PC-3 (cell line): ENCODE results near the gene OXNAD1.

Source experiments
- CTCF ChIP-seq: fragments of 300-600 bp; sonication (generic); conservative IDR thresholded peaks from 2 replicates; pipeline ENCODE4 v1.5.1; 2017; ENCODE audit warnings: antibody characterized with exemption, low read depth, mild to moderate bottlenecking, low read length
- EZH2 ChIP-seq: fragments of 300-600 bp; sonication (generic); IDR thresholded peaks from one replicate; pipeline ENCODE4 v1.6.1; 2017; ENCODE audit warnings: antibody characterized with exemption, mild to moderate bottlenecking, low read length; ENCODE audit not compliant: unreplicated experiment
- EZH2phosphoT487 ChIP-seq: fragments of 300-600 bp; sonication (generic); IDR thresholded peaks from 2 replicates; pipeline ENCODE4 v1.6.1; 2018; ENCODE audit warnings: mild to moderate bottlenecking, antibody characterized with exemption, low read length, borderline replicate concordance

- TF ChIP-seq CTCF = no peak
- no peak for TF ChIP-seq EZH2phosphoT487
- no peak for TF ChIP-seq EZH2
Observed at GRCh38 chr3:16243706-16244490, 21.1 kb upstream of the OXNAD1 start.
